ENCODE data around the gene VCP. TPM values are rescaled to one million over a fixed set of nuclear protein-coding genes. Genes with fewer than 3 reads are reported as not detected.
A peak's percentile ranks its signal among the peaks of the same experiment; 100 is the strongest.

The VCP gene
- total and polyA plus RNA-seq, 2 experiments from 2014 or later, result 226 to 338 TPM

- H3K27ac ChIP-seq, result no peak overlapping the region
- peaks cover 10% of the 10 kb centered on the region for H3K36me3 ChIP-seq
- TF ChIP-seq, protein P1, sequence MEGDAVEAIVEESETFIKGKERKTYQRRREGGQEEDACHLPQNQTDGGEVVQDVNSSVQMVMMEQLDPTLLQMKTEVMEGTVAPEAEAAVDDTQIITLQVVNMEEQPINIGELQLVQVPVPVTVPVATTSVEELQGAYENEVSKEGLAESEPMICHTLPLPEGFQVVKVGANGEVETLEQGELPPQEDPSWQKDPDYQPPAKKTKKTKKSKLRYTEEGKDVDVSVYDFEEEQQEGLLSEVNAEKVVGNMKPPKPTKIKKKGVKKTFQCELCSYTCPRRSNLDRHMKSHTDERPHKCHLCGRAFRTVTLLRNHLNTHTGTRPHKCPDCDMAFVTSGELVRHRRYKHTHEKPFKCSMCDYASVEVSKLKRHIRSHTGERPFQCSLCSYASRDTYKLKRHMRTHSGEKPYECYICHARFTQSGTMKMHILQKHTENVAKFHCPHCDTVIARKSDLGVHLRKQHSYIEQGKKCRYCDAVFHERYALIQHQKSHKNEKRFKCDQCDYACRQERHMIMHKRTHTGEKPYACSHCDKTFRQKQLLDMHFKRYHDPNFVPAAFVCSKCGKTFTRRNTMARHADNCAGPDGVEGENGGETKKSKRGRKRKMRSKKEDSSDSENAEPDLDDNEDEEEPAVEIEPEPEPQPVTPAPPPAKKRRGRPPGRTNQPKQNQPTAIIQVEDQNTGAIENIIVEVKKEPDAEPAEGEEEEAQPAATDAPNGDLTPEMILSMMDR (IDR thresholded peaks at IDR 0.05; ENCODE audit: low read depth, low read length), result no peak
- H3K4me3 ChIP-seq, result no peak overlapping the region
- DNase-seq (ENCODE audit: low read depth in 1 of 2, low spot score in 1 of 2), result no peak
- H3K27me3 ChIP-seq, result no peaks in the 10 kb centered on the region
- peaks cover 6% of the 10 kb centered on the region for H3K4me1 ChIP-seq (ENCODE audit: low read depth)
- H3K9me3 ChIP-seq (ENCODE audit: low read depth), result no peaks in the 10 kb centered on the region
Measured at GRCh38 chr9:35048511-35048910, 23.9 kb downstream of the VCP start.

- H3K4me3 ChIP-seq, result no peak overlapping the region
- no peaks in the 10 kb centered on the region for H3K9me3 ChIP-seq (ENCODE audit: low read depth)
- TF ChIP-seq, protein P1 (IDR thresholded peaks at IDR 0.05; ENCODE audit: low read depth, low read length), result no peak
- no peaks in the 10 kb centered on the region for H3K4me1 ChIP-seq (ENCODE audit: low read depth)
- DNase-seq (ENCODE audit: low read depth in 1 of 2, low spot score in 1 of 2), result peak in 1 of 2 donors; percentile 21
- H3K27me3 ChIP-seq, result no peaks in the 10 kb centered on the region
- H3K27ac ChIP-seq, result no peak overlapping the region
- H3K36me3 ChIP-seq, result peaks cover 17% of the 10 kb centered on the region
Measured at GRCh38 chr9:35044071-35044470, 28.4 kb downstream of the VCP start.

DNA sequence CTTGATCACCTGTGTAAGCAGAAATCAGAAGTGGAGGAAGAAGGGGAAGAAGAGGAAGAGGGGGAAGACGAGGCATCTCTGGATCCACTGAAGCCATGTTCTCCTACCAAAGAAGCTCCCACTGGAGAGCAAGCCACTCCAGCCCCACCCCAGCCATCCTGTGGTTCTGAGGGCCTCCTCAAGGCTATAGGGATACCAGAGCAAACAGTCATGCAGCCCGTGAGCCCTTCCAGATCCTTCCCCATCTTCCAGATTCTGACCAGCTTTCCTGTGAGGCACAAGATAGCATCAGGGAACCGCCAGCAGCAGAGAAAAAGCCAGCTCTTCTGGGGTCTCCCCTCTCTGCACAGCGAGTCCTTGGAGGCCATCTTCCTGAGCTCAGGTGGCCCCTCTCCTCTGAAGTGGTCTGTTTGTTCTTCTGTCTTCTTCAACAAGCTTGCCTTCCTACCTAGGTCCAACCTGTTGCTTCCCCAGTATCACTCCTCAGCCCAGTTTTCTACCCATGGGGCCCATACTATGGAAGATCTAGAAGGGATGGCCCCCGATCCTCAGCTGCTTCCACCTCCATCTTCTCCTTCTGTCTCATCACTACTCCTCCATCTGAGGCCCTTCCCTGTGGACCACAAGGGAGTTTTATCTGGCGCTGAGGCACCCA, 29.4 kb downstream of the VCP start:
- Histone ChIP-seq H3K4me3 (no peak overlapping the region), H3K36me3 (peaks cover 11% of the 10 kb centered on the region), H3K27me3 (no peaks in the 10 kb centered on the region), H3K9me3 (ENCODE audit: low read depth) (no peaks in the 10 kb centered on the region), H3K27ac (no peak overlapping the region), H3K4me1 (ENCODE audit: low read depth) (no peaks in the 10 kb centered on the region)
- TF ChIP-seq, protein P1 (IDR thresholded peaks at IDR 0.05; ENCODE audit: low read depth, low read length), result no peak
- no peak for DNase-seq (ENCODE audit: low read depth in 1 of 2, low spot score in 1 of 2)

DNA sequence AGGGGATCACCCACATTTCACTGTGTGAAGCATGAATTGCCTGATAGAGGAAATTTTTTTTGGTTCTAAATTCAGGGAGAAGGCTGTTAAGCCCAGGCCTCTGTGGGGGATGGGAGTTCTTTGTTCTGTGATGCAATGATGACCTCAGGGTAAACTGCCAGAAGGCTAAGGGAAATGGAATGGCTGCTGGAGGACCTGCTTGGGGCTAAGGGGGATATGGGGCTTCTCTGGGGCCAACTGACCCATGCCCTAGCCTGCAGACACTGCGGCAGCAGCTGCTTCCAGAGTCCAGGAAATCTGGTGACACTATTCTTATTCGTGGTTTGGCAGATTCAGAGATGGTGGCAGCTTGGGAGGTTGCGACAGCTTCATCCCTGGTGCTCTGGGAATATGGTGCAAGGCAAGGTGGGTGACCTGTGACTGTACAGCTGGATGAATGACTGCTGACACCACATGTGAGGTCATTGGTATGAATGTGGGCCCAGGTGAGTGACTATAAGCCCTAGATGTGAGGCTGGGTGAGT, 30.3 kb downstream of the VCP start:
- Histone ChIP-seq H3K9me3 (ENCODE audit: low read depth) (no peaks in the 10 kb centered on the region), H3K27ac (no peak overlapping the region), H3K4me1 (ENCODE audit: low read depth) (no peaks in the 10 kb centered on the region), H3K27me3 (no peaks in the 10 kb centered on the region), H3K4me3 (no peak overlapping the region), H3K36me3 (peaks cover 8% of the 10 kb centered on the region)
- TF ChIP-seq, protein P1 (IDR thresholded peaks at IDR 0.05; ENCODE audit: low read depth, low read length), result no peak
- peak in 1 of 2 donors; percentile 77 for DNase-seq (ENCODE audit: low read depth in 1 of 2, low spot score in 1 of 2)

- H3K27ac ChIP-seq, result no peak overlapping the region
- no peaks in the 10 kb centered on the region for H3K4me1 ChIP-seq (ENCODE audit: low read depth)
- H3K36me3 ChIP-seq, result peaks cover 4% of the 10 kb centered on the region
- TF ChIP-seq, protein P1 (IDR thresholded peaks at IDR 0.05; ENCODE audit: low read depth, low read length), result peak; percentile 29
- peak in 1 of 2 donors; percentile 92 for DNase-seq (ENCODE audit: low read depth in 1 of 2, low spot score in 1 of 2)
- H3K9me3 ChIP-seq (ENCODE audit: low read depth), result no peaks in the 10 kb centered on the region
- H3K27me3 ChIP-seq, result no peaks in the 10 kb centered on the region
- H3K4me3 ChIP-seq, result no peak overlapping the region
Measured at GRCh38 chr9:35035851-35036701, 36.3 kb downstream of the VCP start.

All from cardiac muscle cell (in vitro differentiated cells and primary cell).